MCF 10A (cell line): Measurements from ENCODE around the gene BIN1. TPM values are rescaled to one million over a fixed set of nuclear protein-coding genes. Genes with fewer than 3 reads are reported as not detected.

ENCODE experiments used
- BruUV-seq: library from RNA; stranded (reverse); fragments of 400-500 nt; replicated peaks from 2 replicates; lab custom pipeline; 2021; lab: Mats Ljungman, UMichigan
- CTCF ChIA-PET: fragments of 300-600 bp; sonication (Branson Sonifier 250); formaldehyde crosslinking; extraction: SDS; loops from one replicate; lab custom pipeline; 2021; ENCODE audit warnings: antibody characterized with exemption, inconsistent platforms; lab: Yijun Ruan, JAX
- POLR2A ChIA-PET: fragments of 300-600, 350-650 bp; sonication (Branson Sonifier 250); formaldehyde crosslinking; extraction: SDS; loops from one replicate; lab custom pipeline; 2020; ENCODE audit warnings: antibody characterized with exemption, inconsistent platforms; lab: Yijun Ruan, JAX
- DNase-seq: peaks from one replicate; pipeline ENCODE4 v3.0.0-alpha.2; 2018; ENCODE audit not compliant: unreplicated experiment
- H3K27ac Mint-ChIP-seq: one replicate; pipeline ENCODE4 v1.8.0; 2022; ENCODE audit warnings: mild to moderate bottlenecking, low read depth, mixed read lengths; ENCODE audit not compliant: unreplicated experiment
- H3K27me3 Mint-ChIP-seq: one replicate; pipeline ENCODE4 v1.8.0; 2022; ENCODE audit warnings: mixed read lengths; ENCODE audit not compliant: insufficient read depth, unreplicated experiment
- H3K36me3 Mint-ChIP-seq: one replicate; pipeline ENCODE4 v1.8.0; 2022; ENCODE audit warnings: mild to moderate bottlenecking, moderate library complexity, mixed read lengths; ENCODE audit not compliant: insufficient read depth, unreplicated experiment
- H3K4me1 Mint-ChIP-seq: one replicate; pipeline ENCODE4 v1.8.0; 2022; ENCODE audit warnings: mixed read lengths; ENCODE audit not compliant: insufficient read depth, unreplicated experiment
- H3K4me3 Mint-ChIP-seq: one replicate; pipeline ENCODE4 v1.8.0; 2022; ENCODE audit warnings: mild to moderate bottlenecking, moderate library complexity, mixed read lengths; ENCODE audit not compliant: unreplicated experiment
- H3K9me3 Mint-ChIP-seq: one replicate; pipeline ENCODE4 v1.8.0; 2022; ENCODE audit warnings: mixed read lengths; ENCODE audit not compliant: unreplicated experiment
- CTCF ChIP-seq: fragments of 200-600 bp; IDR thresholded peaks from one replicate; pipeline ENCODE4 v1.8.0; 2022; ENCODE audit warnings: antibody characterized with exemption, mild to moderate bottlenecking; ENCODE audit not compliant: unreplicated experiment
- intact Hi-C: fragments of 100-400 bp; cut with micrococcal nuclease; formaldehyde crosslinking; loops from 2 replicates; pipeline ENCODE4 v1.14.1; 2022
- total RNA-seq: library from RNA; stranded (reverse); gene quantifications from 2 replicates; pipeline ENCODE4 v1.2.3, GENCODE V29; 2022

Gene BIN1
- total RNA-seq, 1 experiment from 2014 or later = 29.6 TPM

GRCh38 chr2:127023504-127023903 lies 83.5 kb downstream of the BIN1 start:
- H3K4me1 Mint-ChIP-seq = no peaks in the 10 kb centered on the region
- no peak for TF ChIP-seq CTCF
- POLR2A ChIA-PET = no interaction called here
- H3K9me3 Mint-ChIP-seq = peaks cover 7% of the 10 kb centered on the region
- H3K4me3 Mint-ChIP-seq = no peak overlapping the region
- DNase-seq = no peak
- intact Hi-C loops = no loop called here
- H3K36me3 Mint-ChIP-seq = no peaks in the 10 kb centered on the region
- BruUV-seq = no TSS peak
- no peak overlapping the region for H3K27ac Mint-ChIP-seq
- H3K27me3 Mint-ChIP-seq = no peaks in the 10 kb centered on the region
- CTCF ChIA-PET = interaction anchor here (0.5 to 2.3 kb wide), 2 partner anchors 51 to 73 kb away, joined by 3 to 6 read pairs; no protein-coding TSS in a partner anchor

- Mint-ChIP-seq H3K27ac (no peak overlapping the region), H3K36me3 (no peaks in the 10 kb centered on the region), H3K4me3 (no peak overlapping the region), H3K4me1 (no peaks in the 10 kb centered on the region), H3K27me3 (no peaks in the 10 kb centered on the region), H3K9me3 (peaks cover 7% of the 10 kb centered on the region)
- intact Hi-C loops = no loop called here
- POLR2A ChIA-PET = interaction anchor here (1.6 kb wide), 1 partner anchor 10 kb away, joined by 4 read pairs; no protein-coding TSS in a partner anchor
- CTCF ChIA-PET = interaction anchor here (0.7 to 2.3 kb wide), 2 partner anchors 10 to 51 kb away, joined by 3 to 6 read pairs; no protein-coding TSS in a partner anchor
- no peak for DNase-seq
- TF ChIP-seq CTCF = no peak
- BruUV-seq = no TSS peak
Measured at GRCh38 chr2:127022817-127023216, 84.1 kb downstream of the BIN1 start.

GRCh38 chr2:127020536-127020935 lies 86.4 kb downstream of the BIN1 start:
- BruUV-seq = no TSS peak
- ChIA-PET POLR2A (no interaction called here), CTCF (no interaction called here)
- Mint-ChIP-seq H3K27me3 (no peaks in the 10 kb centered on the region), H3K27ac (no peak overlapping the region), H3K36me3 (no peaks in the 10 kb centered on the region), H3K4me3 (no peak overlapping the region), H3K4me1 (no peaks in the 10 kb centered on the region), H3K9me3 (peaks cover 7% of the 10 kb centered on the region)
- intact Hi-C loops = no loop called here
- TF ChIP-seq CTCF = no peak
- no peak for DNase-seq

GRCh38 chr2:127017548-127017947 lies 89.4 kb downstream of the BIN1 start:
- intact Hi-C loops = no loop called here
- no peaks in the 10 kb centered on the region for H3K27me3 Mint-ChIP-seq
- no peak overlapping the region for H3K27ac Mint-ChIP-seq
- no peak for DNase-seq
- H3K4me3 Mint-ChIP-seq = no peak overlapping the region
- no peaks in the 10 kb centered on the region for H3K36me3 Mint-ChIP-seq
- ChIA-PET POLR2A (no interaction called here), CTCF (interaction anchor here (0.7 kb wide), 1 partner anchor 1545 kb away, joined by 4 read pairs; no protein-coding TSS in a partner anchor)
- BruUV-seq = no TSS peak
- TF ChIP-seq CTCF = no peak
- H3K4me1 Mint-ChIP-seq = peaks cover 22% of the 10 kb centered on the region
- H3K9me3 Mint-ChIP-seq = no peaks in the 10 kb centered on the region
